Calu3 (cell line): ENCODE data around the gene ZEB2. TPM values are rescaled to one million over a fixed set of nuclear protein-coding genes. Genes with fewer than 3 reads are reported as not detected.

Experiments
- BruUV-seq: library from RNA; stranded (reverse); fragments of 400-500 nt; replicated peaks from 2 replicates; lab custom pipeline; 2021; lab: Mats Ljungman, UMichigan
- CTCF ChIA-PET: fragments of 300-600 bp; sonication (Branson Sonifier 250); formaldehyde crosslinking; loops from one replicate; lab custom pipeline; 2022; ENCODE audit warnings: antibody characterized with exemption; lab: Charles Lee
- DNase-seq: peaks from one replicate; pipeline ENCODE4 v3.0.0; 2022
- H3K27ac Mint-ChIP-seq: one replicate; pipeline ENCODE4 v1.8.0; 2022; ENCODE audit warnings: mixed read lengths; ENCODE audit not compliant: unreplicated experiment
- H3K27me3 Mint-ChIP-seq: one replicate; pipeline ENCODE4 v1.8.0; 2022; ENCODE audit warnings: mixed read lengths; ENCODE audit not compliant: unreplicated experiment
- H3K36me3 Mint-ChIP-seq: one replicate; pipeline ENCODE4 v1.8.0; 2022; ENCODE audit warnings: mild to moderate bottlenecking, moderate library complexity, mixed read lengths; ENCODE audit not compliant: insufficient read depth, unreplicated experiment
- H3K4me1 Mint-ChIP-seq: one replicate; pipeline ENCODE4 v1.8.0; 2022; ENCODE audit warnings: mild to moderate bottlenecking, low read depth, mixed read lengths; ENCODE audit not compliant: unreplicated experiment
- H3K4me3 Mint-ChIP-seq: one replicate; pipeline ENCODE4 v1.8.0; 2022; ENCODE audit warnings: mild to moderate bottlenecking, low read depth, moderate library complexity, mixed read lengths; ENCODE audit not compliant: unreplicated experiment
- H3K9me3 Mint-ChIP-seq: one replicate; pipeline ENCODE4 v1.8.0; 2022; ENCODE audit warnings: low read depth, mixed read lengths; ENCODE audit not compliant: unreplicated experiment
- CTCF ChIP-seq: fragments of 200-600 bp; IDR thresholded peaks from one replicate; pipeline ENCODE4 v1.8.0; 2022; ENCODE audit warnings: antibody characterized with exemption; ENCODE audit not compliant: unreplicated experiment
- intact Hi-C: fragments of 100-400 bp; cut with micrococcal nuclease; formaldehyde crosslinking; loops from one replicate; pipeline ENCODE4 v1.10.0; 2022; ENCODE audit not compliant: unreplicated experiment
- total RNA-seq: library from RNA; stranded (reverse); gene quantifications from 2 replicates; pipeline ENCODE4 v1.2.3, GENCODE V29; 2022

ZEB2 gene
- total RNA-seq, 1 experiment from 2014 or later = 0.97 TPM

DNA sequence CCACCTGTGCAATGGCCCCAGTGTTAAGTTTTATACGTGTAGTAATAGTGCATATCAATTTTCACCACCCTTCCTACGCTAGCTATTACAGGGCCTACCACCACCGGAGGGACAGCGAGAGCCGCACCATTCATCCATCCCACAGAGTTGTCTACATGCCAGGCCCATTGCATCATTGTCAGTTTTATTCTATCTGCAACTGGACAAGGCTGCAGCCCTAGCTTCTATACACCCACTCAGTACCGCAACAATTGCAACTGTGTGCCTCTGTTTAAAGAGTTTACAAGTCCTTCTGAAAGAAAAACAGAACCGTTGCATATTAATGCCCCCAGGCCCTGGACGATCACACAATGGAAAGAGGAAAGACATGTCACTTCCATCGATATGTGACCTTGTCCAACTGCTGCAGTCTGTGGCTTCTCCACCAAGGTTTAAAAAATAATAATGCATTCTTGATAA, 58.6 kb downstream of the ZEB2 start:
- TF ChIP-seq CTCF = no peak
- no peaks in the 10 kb centered on the region for H3K36me3 Mint-ChIP-seq
- H3K9me3 Mint-ChIP-seq = no peaks in the 10 kb centered on the region
- intact Hi-C loops = no loop called here
- BruUV-seq = no TSS peak
- no peaks in the 10 kb centered on the region for H3K4me1 Mint-ChIP-seq
- no peak for DNase-seq
- H3K27me3 Mint-ChIP-seq = no peaks in the 10 kb centered on the region
- CTCF ChIA-PET = no interaction called here
- H3K27ac Mint-ChIP-seq = no peak overlapping the region
- H3K4me3 Mint-ChIP-seq = no peak overlapping the region

DNA sequence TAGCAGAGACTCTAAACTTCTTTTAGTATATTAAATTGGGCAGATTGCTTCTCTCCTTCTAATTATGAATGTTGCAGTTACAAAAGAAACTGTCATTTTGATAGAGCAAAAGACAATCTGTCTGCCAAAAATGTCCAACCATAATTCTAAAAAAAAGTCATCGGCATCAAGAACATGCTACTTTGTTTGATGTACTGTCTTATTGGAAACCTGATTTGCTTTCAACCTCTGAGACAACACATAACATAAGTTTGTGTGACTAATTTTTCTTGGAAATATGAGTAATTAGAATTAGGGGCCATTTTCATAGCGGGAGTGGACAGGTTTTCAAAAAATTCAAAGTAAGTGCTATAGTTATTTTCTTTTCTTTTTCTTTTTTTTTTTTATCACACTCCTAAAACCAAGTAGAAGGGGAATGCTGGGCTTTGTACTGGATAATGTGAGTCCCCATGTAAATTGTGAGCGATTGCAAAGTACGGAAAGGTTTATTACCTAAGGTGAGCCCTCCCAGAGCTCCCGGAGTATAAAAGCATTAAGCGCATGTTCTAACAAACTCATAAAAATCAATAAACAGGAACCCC, 59.1 kb downstream of the ZEB2 start:
- Mint-ChIP-seq H3K27ac (no peak overlapping the region), H3K36me3 (no peaks in the 10 kb centered on the region)

GRCh38 chr2:144459937-144460336, 60.0 kb downstream of the ZEB2 start:
- Mint-ChIP-seq H3K27ac (no peak overlapping the region), H3K36me3 (no peaks in the 10 kb centered on the region), H3K9me3 (no peaks in the 10 kb centered on the region), H3K4me3 (no peak overlapping the region), H3K27me3 (no peaks in the 10 kb centered on the region), H3K4me1 (no peaks in the 10 kb centered on the region)
- BruUV-seq = no TSS peak
- TF ChIP-seq CTCF = no peak
- DNase-seq = no peak
- CTCF ChIA-PET = interaction anchor here (0.7 kb wide), 1 partner anchor 1003 kb away, joined by 3 read pairs; no protein-coding TSS in a partner anchor
- intact Hi-C loops = no loop called here

More for the DNA sequence above, 59.1 kb downstream of the ZEB2 start:
- DNase-seq = no peak
- H3K4me3 Mint-ChIP-seq = no peak overlapping the region
- BruUV-seq = no TSS peak
- no peaks in the 10 kb centered on the region for H3K9me3 Mint-ChIP-seq
- TF ChIP-seq CTCF = no peak
- H3K27me3 Mint-ChIP-seq = no peaks in the 10 kb centered on the region
- no peaks in the 10 kb centered on the region for H3K4me1 Mint-ChIP-seq
- intact Hi-C loops = no loop called here
- CTCF ChIA-PET = interaction anchor here (0.7 kb wide), 1 partner anchor 1002 kb away, joined by 3 read pairs; no protein-coding TSS in a partner anchor

DNA sequence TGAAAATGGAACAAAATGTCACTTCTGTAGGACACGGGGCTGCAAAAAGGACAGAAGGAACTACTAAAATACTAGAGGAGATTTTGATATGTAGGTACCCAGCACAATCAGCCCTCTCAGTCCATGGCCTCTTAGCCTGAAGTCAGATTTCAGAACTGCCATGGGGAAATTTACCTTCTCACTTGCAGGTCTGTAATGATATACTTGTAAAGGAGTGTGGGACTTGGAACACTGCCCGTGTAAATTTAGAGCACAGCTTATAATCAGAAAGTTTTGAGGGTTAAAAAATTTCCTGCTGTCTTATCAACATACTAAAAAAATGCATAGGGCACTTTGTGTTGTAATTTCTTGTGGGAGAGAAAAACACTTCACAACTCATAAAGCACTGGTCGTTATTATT, 60.6 kb downstream of the ZEB2 start:
- no peaks in the 10 kb centered on the region for H3K9me3 Mint-ChIP-seq
- H3K4me3 Mint-ChIP-seq = no peak overlapping the region
- no TSS peak for BruUV-seq
- no peak overlapping the region for H3K27ac Mint-ChIP-seq
- no peaks in the 10 kb centered on the region for H3K4me1 Mint-ChIP-seq
- no peak for TF ChIP-seq CTCF
- CTCF ChIA-PET = no interaction called here
- DNase-seq = no peak
- H3K36me3 Mint-ChIP-seq = no peaks in the 10 kb centered on the region
- intact Hi-C loops = no loop called here
- no peaks in the 10 kb centered on the region for H3K27me3 Mint-ChIP-seq
